ENCODE measurements around the gene ACMSD.
"Not testable (repeated sequence)": the region's sequence is repeated elsewhere in the genome, so short reads cannot be mapped to it uniquely, and the experiment has no call there.

The ACMSD gene

DNA sequence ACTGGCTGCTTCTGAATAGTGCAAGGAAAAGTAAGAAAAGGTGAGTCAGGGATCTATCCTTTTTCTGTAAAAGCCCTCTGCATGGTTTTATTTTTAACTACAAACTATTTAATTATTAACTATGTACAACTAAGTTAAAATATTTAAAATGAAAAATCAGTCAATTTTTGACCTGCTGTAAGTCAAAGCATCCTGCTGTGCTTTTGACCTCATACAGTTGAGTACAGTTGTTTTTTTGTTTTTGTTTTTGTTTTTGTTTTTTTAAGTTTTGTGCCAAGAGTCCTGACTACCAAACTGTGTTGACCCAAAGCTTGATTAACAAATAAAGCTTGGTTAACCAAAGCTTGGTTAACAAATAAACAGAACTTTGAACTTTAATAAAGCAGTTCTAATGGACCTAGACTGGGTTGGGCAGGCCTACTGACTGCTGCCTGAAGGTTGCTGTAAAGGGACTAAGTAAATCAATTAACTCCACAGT lies at the start of gene ACMSD:
Gene ACMSD (plus strand): TSS at position 474 of the 478 bp plus-strand sequence. CDS start 67 bp downstream, outside the sequence.
- no peak for DNase-seq

GRCh38 chr2:134790487-134790886 lies 47.9 kb upstream of the ACMSD start:
- DNase-seq = no peak

GRCh38 chr2:134791616-134792015 lies 46.8 kb upstream of the ACMSD start:
- no peak for DNase-seq

DNA sequence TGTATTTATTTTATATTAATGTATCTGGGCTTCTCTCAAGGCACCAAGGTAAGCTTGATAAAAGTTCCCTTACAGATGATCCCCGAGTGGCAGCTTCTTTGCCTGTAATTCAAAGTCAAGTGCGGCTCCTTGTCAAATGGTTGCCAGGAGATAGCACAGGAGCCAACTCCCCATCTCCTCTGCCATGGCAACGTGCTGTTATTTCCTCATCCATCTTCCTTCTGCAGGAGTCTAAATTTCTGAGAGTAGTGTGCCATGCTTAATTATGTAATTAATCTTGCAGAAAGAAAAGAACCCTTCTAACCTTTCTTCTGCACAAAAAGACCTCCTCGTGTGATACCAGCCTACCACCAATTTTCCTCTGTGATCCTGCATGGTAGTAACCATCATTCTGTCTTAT lies 46.2 kb upstream of the ACMSD start:
- no peak for DNase-seq

- no peak for DNase-seq
These were observed 42.7 kb upstream of the ACMSD start for GRCh38 chr2:134795765-134796164.

GRCh38 chr2:134796373-134796772 lies 42.0 kb upstream of the ACMSD start:
- DNase-seq = no peak

DNA sequence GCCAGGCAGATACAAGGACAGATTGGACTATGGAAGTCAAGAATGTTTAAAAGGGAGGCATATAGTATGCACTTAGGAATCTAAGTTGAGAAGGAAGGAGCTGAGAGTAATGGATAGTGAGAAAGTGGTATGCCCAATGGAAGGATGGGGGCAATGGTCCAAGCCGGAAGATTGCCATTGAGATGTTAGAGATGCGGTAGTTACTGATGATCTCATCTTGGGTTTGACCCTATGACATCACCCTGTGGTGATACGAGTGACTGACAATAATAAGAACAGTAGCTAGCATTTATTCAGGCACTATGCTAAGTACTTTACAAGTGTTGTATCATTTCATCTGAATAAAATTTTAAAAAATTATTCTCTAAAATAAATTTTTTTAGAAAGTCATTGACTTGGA lies 38.5 kb upstream of the ACMSD start:
- DNase-seq = no peak

GRCh38 chr2:134800341-134800740 lies 38.1 kb upstream of the ACMSD start:
- DNase-seq = no peak

DNA sequence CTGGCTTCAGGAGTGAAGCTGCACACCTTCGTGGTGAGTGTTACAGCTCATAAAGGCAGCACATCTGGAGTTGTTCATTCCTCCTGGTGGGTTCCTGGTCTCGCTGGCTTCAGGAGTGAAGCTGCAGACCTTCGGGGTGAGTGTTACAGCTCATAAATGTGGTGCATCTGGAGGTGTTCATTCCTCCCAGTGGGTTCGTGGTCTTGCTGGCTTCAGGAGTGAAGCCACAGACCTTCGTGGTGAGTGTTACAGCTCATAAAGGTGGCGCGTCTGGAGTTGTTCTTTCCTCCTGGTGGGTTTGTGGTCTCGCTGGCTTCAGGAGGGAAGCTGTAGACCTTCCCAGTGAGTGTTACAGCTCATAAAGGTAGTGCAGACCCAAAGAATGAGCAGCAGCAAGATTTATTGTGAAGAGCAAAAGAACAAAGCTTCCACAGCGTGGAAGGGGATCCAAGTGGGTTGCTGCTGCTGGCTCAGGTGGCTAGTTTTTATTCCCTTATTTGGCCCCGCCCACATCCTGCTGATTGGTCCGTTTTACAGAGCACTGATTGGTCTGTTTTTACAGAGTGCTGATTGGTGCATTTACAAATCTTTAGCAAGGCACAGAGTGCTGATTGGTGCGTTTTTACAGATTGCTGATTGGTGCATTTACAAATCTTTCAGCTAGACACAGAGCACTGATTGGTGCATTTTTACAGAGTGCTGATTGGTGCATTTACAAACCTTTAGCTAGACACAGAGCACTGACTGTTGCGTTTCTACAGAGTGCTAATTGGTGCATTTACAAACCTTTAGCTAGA lies 34.6 kb upstream of the ACMSD start:
- DNase-seq = not testable (repeated sequence)

DNA sequence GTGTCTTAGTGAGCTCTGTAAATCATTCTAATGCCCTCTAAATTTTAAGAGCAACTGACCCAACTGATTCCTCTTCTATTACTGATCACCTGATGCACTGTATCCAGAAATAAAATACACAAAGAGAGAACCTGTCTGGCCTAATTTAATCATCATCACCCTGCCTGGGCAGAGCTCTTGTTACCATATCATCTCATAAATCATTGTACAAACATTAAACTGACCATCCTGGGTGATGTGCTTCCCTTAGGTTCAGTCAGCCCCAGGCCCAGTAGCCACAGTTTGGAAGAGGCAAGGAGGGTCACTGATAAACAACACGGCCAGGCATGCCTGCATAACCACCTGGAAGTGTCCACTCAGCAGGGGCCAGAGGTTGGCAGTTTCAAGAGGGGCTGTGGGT lies 22.7 kb upstream of the ACMSD start:
- DNase-seq = no peak

GRCh38 chr2:134818321-134818720 lies 20.1 kb upstream of the ACMSD start:
- peak; percentile 7 for DNase-seq

GRCh38 chr2:134819334-134819733 lies 19.1 kb upstream of the ACMSD start:
- DNase-seq = peak; percentile 63

- no peak for DNase-seq
These were observed 15.0 kb upstream of the ACMSD start for GRCh38 chr2:134823431-134823830.

- DNase-seq = no peak
These were observed 14.6 kb upstream of the ACMSD start for GRCh38 chr2:134823832-134824231.

DNA sequence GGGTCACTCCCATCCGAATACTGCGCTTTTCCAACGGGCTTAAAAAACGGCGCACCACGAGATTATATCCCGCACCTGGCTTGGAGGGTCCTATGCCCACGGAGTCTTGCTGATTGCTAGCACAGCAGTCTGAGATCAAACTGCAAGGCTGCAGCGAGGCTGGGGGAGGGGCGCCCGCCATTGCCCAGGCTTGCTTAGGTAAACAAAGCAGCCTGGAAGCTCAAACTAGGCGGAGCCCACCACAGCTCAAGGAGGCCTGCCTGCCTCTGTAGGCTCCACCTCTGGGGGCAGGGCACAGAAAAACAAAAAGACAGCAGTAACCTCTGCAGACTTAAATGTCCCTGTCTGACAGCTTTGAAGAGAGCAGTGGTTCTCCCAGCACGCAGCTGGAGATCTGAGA lies 12.7 kb upstream of the ACMSD start:
- DNase-seq = not testable (repeated sequence)

DNA sequence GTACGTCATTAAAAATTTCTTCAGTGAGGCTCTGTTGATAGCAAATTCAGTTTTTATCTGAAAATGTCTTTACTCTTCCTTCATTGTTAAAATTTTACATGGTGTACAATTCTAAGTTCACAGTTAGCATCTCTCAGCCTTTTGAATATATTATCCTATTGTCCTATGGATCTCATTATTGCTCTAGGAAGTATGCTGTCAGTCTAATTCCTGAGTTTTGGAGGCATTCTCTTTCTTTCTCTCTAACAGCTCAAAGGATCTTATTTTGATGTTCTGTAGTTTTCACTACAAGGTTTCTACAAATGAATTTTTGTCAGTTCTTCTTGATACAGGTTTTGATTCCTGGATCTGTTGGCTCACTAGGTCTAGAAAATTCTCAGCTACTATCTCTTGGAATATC lies 2.9 kb upstream of the ACMSD start:
- DNase-seq = no peak

DNA sequence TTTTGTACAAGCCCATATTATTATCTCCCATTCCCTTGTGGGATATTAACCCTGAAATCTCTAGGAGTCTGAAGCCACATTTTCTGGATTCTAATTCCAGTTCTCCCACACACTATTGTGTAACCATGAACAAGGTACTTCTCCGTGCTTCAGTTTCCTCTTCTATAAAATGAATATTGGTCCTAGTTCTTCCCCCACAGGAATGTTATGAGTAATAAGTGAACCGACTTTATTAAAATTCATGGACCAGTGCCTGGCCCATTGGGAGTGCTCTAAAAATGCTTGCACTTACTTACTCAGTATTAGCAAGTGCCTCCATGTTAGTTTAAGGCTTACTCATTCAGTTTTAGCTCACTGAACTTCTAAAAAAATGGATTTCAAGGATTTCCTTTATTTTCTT lies 1.4 kb upstream of the ACMSD start:
- DNase-seq = peak; percentile 92

- no peak for DNase-seq
These were observed 1.2 kb downstream of the ACMSD start for GRCh38 chr2:134839649-134840048.

DNA sequence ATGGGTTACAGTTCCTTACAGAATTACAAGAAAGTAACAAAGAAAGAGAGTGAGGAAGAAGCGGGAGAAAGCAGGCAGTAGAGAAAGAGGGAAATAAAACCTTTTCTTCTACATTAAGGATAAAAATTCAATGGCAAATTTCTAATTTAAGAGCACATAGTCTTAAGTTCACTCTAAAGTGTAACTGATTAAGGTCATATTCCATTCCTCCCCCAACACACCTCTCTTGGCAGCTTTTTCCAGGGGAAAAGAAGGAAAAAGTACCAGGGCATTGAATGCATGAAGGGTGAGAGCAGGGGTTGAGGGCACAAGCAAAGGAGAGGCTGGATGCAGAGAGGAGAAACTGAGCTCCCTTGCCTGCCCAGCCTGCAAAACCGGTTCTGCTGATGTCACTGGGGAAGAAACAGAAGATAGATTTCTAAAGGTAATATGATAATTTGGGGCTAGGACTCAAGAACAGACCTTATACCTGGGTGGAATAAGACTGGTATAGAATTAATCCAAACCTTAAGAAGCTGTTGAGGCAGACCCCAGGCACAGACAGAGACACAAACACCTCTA lies 4.6 kb downstream of the ACMSD start:
- DNase-seq = no peak

DNA sequence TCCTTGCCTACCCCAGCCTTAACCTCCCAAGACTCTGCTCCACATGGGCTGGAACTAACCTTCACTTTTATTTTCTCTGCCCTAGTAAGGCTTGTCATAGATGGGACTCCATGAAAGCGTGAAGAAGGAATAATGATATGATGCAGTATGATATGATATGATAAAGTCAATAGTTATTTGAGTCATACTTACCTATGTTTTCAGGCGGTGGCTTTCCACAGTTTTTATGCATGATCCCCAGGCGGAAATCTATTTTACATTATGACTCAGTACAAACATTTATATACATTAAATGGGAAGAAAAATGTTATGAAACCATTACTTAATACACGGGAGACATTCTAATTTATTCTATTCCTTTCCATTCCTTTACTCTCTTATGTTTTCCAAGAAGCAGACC lies 5.6 kb downstream of the ACMSD start:
- no peak for DNase-seq

DNA sequence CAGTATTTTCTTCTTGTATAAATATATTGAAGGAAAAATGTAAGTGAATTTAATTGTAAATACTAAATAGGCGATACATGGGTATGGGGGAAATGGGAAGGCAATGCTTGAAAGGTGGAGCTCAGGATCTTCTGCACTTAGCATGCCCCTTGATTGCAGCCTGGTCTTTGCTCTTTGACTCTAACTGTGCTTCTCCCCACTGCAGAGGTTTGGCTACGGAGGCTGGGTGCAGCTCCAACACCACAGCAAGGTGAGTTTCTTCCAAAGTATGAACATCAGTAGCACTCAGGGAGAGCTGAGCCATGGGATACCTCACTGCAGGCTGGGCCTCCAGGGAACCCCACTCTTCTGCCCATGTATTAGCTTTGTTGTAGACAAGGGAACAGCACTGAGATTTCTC lies 6.6 kb downstream of the ACMSD start:
- DNase-seq = no peak

- DNase-seq = peak; percentile 53
These were observed 7.3 kb downstream of the ACMSD start for GRCh38 chr2:134845719-134846118.

- DNase-seq = no peak
These were observed 7.8 kb downstream of the ACMSD start for GRCh38 chr2:134846213-134846612.

DNA sequence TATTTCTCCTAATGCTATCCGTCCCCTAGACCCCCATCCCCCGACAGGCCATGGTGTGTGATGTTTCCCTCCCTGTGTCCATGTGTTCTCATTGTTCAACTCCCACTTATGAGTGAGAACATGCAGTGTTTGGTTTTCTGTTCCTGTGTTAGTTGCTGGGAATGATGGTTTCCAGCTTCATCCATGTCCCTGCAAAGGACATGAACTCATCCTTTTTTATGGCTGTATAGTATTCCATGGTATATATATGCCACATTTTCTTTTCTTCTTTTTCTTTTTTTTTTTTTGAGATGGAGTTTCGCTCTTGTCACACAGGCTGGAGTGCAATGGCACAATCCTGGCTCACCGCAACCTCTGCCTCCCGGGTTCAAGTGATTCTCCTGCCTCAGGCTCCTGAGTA lies 9.2 kb downstream of the ACMSD start:
- not testable (repeated sequence) for DNase-seq

- no peak for DNase-seq
These were observed 14.1 kb downstream of the ACMSD start for GRCh38 chr2:134852518-134852917.

Measured in fibroblast of skin of right quadriceps (primary cell).